Astrocyte (in vitro differentiated cells and primary cell): ENCODE measurements around the gene PRDM15. TPM values are rescaled to one million over a fixed set of nuclear protein-coding genes. Genes with fewer than 3 reads are reported as not detected.

Experiments
- DNase-seq: peaks from one replicate; pipeline ENCODE4 v3.0.0-alpha.2; 2010; ENCODE audit warnings: low read depth
- FAIRE-seq: peaks from 2 replicates; lab custom pipeline; 2011; peaks lifted over from hg19 to GRCh38; lab: Jason Lieb, UNC
- H2AFZ ChIP-seq: 2 replicates; pipeline ENCODE4 v1.6.0; 2012; ENCODE audit warnings: low read depth, low read length, inconsistent platforms
- H3K27ac ChIP-seq: 2 replicates; pipeline ENCODE4 v1.5.1; 2011; ENCODE audit warnings: low read depth, low read length, inconsistent platforms
- H3K27me3 ChIP-seq: 2 replicates; pipeline ENCODE4 v1.6.0; 2011; ENCODE audit warnings: low read length, inconsistent platforms; ENCODE audit not compliant: insufficient read depth
- H3K36me3 ChIP-seq: 2 replicates; pipeline ENCODE4 v1.5.1; 2011; ENCODE audit warnings: low read length, inconsistent platforms; ENCODE audit not compliant: insufficient read depth
- H3K4me1 ChIP-seq: 2 replicates; pipeline ENCODE4 v1.5.1; 2011; ENCODE audit warnings: low read length, inconsistent platforms; ENCODE audit not compliant: insufficient read depth
- H3K4me2 ChIP-seq: 2 replicates; pipeline ENCODE4 v1.6.0; 2012; ENCODE audit warnings: low read length, inconsistent platforms
- H3K4me3 ChIP-seq: 2 replicates; pipeline ENCODE4 v1.5.1; 2011; ENCODE audit warnings: low read depth, mild to moderate bottlenecking, low read length, inconsistent platforms; ENCODE audit not compliant: insufficient read depth
- H3K79me2 ChIP-seq: 2 replicates; pipeline ENCODE4 v1.6.0; 2012; ENCODE audit warnings: mild to moderate bottlenecking, low read length, inconsistent platforms; ENCODE audit not compliant: insufficient read depth
- H3K9ac ChIP-seq: 2 replicates; pipeline ENCODE4 v1.6.0; 2012; ENCODE audit warnings: mild to moderate bottlenecking, low read length, inconsistent platforms
- H3K9me3 ChIP-seq: 2 replicates; pipeline ENCODE4 v1.5.1; 2012; ENCODE audit warnings: low read depth, mild to moderate bottlenecking, low read length, inconsistent platforms; ENCODE audit not compliant: insufficient read depth
- H4K20me1 ChIP-seq: 2 replicates; pipeline ENCODE4 v1.6.0; 2012; ENCODE audit warnings: low read length, inconsistent platforms; ENCODE audit not compliant: insufficient read depth
- H3K27ac Mint-ChIP-seq: one replicate; pipeline ENCODE4 v1.8.0; 2021; ENCODE audit warnings: mild to moderate bottlenecking, mixed read lengths; ENCODE audit not compliant: unreplicated experiment
- H3K27me3 Mint-ChIP-seq: one replicate; pipeline ENCODE4 v1.8.0; 2021; ENCODE audit warnings: low read depth, mixed read lengths; ENCODE audit not compliant: unreplicated experiment
- H3K36me3 Mint-ChIP-seq: one replicate; pipeline ENCODE4 v1.8.0; 2021; ENCODE audit warnings: low read depth, mixed read lengths; ENCODE audit not compliant: unreplicated experiment
- H3K4me1 Mint-ChIP-seq: one replicate; pipeline ENCODE4 v1.8.0; 2021; ENCODE audit warnings: low read depth, mixed read lengths; ENCODE audit not compliant: unreplicated experiment
- H3K4me3 Mint-ChIP-seq: one replicate; pipeline ENCODE4 v1.8.0; 2021; ENCODE audit warnings: mild to moderate bottlenecking, moderate library complexity, mixed read lengths; ENCODE audit not compliant: unreplicated experiment
- H3K9me3 Mint-ChIP-seq: one replicate; pipeline ENCODE4 v1.8.0; 2021; ENCODE audit warnings: mild to moderate bottlenecking, mixed read lengths; ENCODE audit not compliant: unreplicated experiment
- CTCF ChIP-seq: IDR thresholded peaks from 2 replicates; pipeline ENCODE4 v1.5.1; 2011; ENCODE audit warnings: low read depth, mild to moderate bottlenecking, inconsistent platforms, low read length, moderate library complexity; ENCODE audit not compliant: insufficient read depth
- EZH2 ChIP-seq: IDR thresholded peaks from 2 replicates; pipeline ENCODE4 v1.6.1; 2012; ENCODE audit warnings: mild to moderate bottlenecking, low read length, inconsistent platforms; ENCODE audit not compliant: insufficient read depth
- total RNA-seq: library from RNA; stranded (reverse); gene quantifications from 2 replicates; pipeline ENCODE4 v1.2.1, GENCODE V29; 2021

Gene PRDM15
- total RNA-seq, 1 donor from 2014 or later: 6.8 TPM

DNA sequence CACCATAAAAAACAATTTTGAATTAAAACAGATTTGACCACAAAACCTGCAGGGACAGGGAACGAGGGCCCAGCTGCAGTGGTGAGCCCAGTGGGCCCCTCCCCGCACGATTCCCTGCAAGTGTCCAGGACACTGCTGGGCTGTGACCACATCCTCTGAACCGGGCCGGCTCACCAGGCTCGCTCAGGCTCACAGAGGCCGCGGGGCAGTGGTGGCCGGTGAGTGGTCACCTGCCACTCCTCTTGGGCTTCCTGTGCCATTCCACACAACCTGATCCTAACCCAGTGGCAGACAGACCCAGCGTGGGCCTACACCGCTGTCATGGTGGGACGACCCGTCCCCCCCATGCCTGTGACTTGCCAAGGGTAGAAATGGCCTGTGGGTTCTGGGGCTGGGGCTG lies 75.8 kb downstream of the PRDM15 start:
- no peaks in the 10 kb centered on the region for H3K27me3 Mint-ChIP-seq
- H3K9me3 Mint-ChIP-seq: peaks cover 2% of the 10 kb centered on the region
- no peaks in the 10 kb centered on the region for H3K9me3 ChIP-seq
- no peaks in the 10 kb centered on the region for H3K79me2 ChIP-seq
- no peak for FAIRE-seq
- H3K4me3 ChIP-seq: no peak overlapping the region
- H3K36me3 Mint-ChIP-seq: peaks cover 26% of the 10 kb centered on the region
- DNase-seq: no peak
- no peak for TF ChIP-seq EZH2
- no peak for TF ChIP-seq CTCF
- H3K27ac Mint-ChIP-seq: no peak overlapping the region
- no peak overlapping the region for H3K27ac ChIP-seq
- H3K9ac ChIP-seq: no peak overlapping the region
- H3K4me3 Mint-ChIP-seq: no peak overlapping the region
- peaks cover 4% of the 10 kb centered on the region for H3K4me1 ChIP-seq
- H2AFZ ChIP-seq: no peak overlapping the region
- H3K4me2 ChIP-seq: no peak overlapping the region
- H3K4me1 Mint-ChIP-seq: no peaks in the 10 kb centered on the region
- H3K27me3 ChIP-seq: no peaks in the 10 kb centered on the region
- H4K20me1 ChIP-seq: peaks cover 10% of the 10 kb centered on the region
- peaks cover 2% of the 10 kb centered on the region for H3K36me3 ChIP-seq

DNA sequence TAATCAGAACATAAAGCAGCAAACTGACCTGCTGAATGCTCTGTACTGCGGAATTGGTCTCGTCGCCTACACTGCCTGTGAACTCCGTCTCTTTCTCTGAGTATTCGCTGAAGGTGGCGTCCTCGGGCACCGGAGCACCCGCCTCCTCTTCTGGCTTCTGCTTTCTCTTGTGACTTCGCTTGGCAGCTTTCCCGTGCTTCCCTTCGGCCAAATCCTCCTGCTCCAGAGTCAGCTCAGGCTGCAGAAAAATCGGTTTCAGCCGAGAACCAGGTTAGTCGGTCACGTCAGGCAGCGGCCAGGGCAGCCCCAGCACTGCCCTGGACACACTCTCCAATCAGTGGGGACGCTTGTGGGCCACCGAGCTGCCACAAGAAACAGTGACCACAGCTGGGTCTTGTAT lies 76.5 kb downstream of the PRDM15 start:
- H3K9me3 Mint-ChIP-seq: peaks cover 2% of the 10 kb centered on the region
- H3K9me3 ChIP-seq: no peaks in the 10 kb centered on the region
- TF ChIP-seq EZH2 (no peak), CTCF (no peak)
- no peak overlapping the region for H3K27ac ChIP-seq
- no peak for FAIRE-seq
- peaks cover 2% of the 10 kb centered on the region for H3K36me3 ChIP-seq
- H3K4me1 Mint-ChIP-seq: no peaks in the 10 kb centered on the region
- peaks cover 27% of the 10 kb centered on the region for H3K36me3 Mint-ChIP-seq
- no peaks in the 10 kb centered on the region for H3K79me2 ChIP-seq
- H3K27ac Mint-ChIP-seq: no peak overlapping the region
- no peak overlapping the region for H3K4me2 ChIP-seq
- H3K4me3 Mint-ChIP-seq: no peak overlapping the region
- no peak overlapping the region for H3K4me3 ChIP-seq
- peak; percentile 38 for DNase-seq
- no peaks in the 10 kb centered on the region for H3K27me3 ChIP-seq
- H3K9ac ChIP-seq: no peak overlapping the region
- no peak overlapping the region for H2AFZ ChIP-seq
- peaks cover 4% of the 10 kb centered on the region for H3K4me1 ChIP-seq
- H4K20me1 ChIP-seq: peaks cover 10% of the 10 kb centered on the region
- H3K27me3 Mint-ChIP-seq: no peaks in the 10 kb centered on the region

GRCh38 chr21:41802198-41802584 lies 77.0 kb downstream of the PRDM15 start:
- H3K79me2 ChIP-seq: no peaks in the 10 kb centered on the region
- TF ChIP-seq CTCF (no peak), EZH2 (no peak)
- H3K4me1 ChIP-seq: peaks cover 4% of the 10 kb centered on the region
- Mint-ChIP-seq H3K36me3 (peaks cover 24% of the 10 kb centered on the region), H3K4me3 (no peak overlapping the region), H3K27ac (no peak overlapping the region), H3K27me3 (no peaks in the 10 kb centered on the region), H3K4me1 (no peaks in the 10 kb centered on the region), H3K9me3 (peaks cover 2% of the 10 kb centered on the region)
- H3K27ac ChIP-seq: no peak overlapping the region
- no peak for DNase-seq
- no peaks in the 10 kb centered on the region for H3K9me3 ChIP-seq
- peaks cover 10% of the 10 kb centered on the region for H4K20me1 ChIP-seq
- FAIRE-seq: no peak
- H3K36me3 ChIP-seq: peaks cover 2% of the 10 kb centered on the region
- no peak overlapping the region for H3K9ac ChIP-seq
- H2AFZ ChIP-seq: no peak overlapping the region
- H3K4me2 ChIP-seq: no peak overlapping the region
- H3K27me3 ChIP-seq: no peaks in the 10 kb centered on the region
- H3K4me3 ChIP-seq: no peak overlapping the region
